GM12878 (cell line): ENCODE results near the gene INSRR. TPM values are rescaled to one million over a fixed set of nuclear protein-coding genes. Genes with fewer than 3 reads are reported as not detected.

Experiments used
- ATAC-seq: fragments of 200-7000 bp; cut with Tn5 transposase; 3 replicates; pipeline ENCODE4 v1.9.1; 2020; ENCODE audit warnings: mild to moderate bottlenecking, moderate library complexity
- BruUV-seq: library from RNA; stranded (reverse); fragments of 400-500 nt; replicated peaks from 2 replicates; lab custom pipeline; 2021; lab: Mats Ljungman, UMichigan
- CTCF ChIA-PET: fragments of 300-600 bp; sonication (Branson Sonifier 250); formaldehyde crosslinking; extraction: SDS; loops from one replicate; lab custom pipeline; 2021; ENCODE audit warnings: inconsistent platforms; lab: Yijun Ruan, JAX
- POLR2A ChIA-PET: fragments of 350-600 bp; formaldehyde crosslinking; extraction: SDS; loops from one replicate; lab custom pipeline; 2021; ENCODE audit warnings: inconsistent platforms; lab: Charles Lee
- RAD21 ChIA-PET: fragments of 300-600 bp; sonication (Branson Sonifier 250); formaldehyde crosslinking; loops from one replicate; lab custom pipeline; 2023; ENCODE audit warnings: antibody characterized with exemption; ENCODE audit not compliant: unreplicated experiment; lab: Charles Lee
- SMC1A ChIA-PET: fragments of 300-600 bp; sonication (Branson Sonifier 250); formaldehyde crosslinking; loops from one replicate; lab custom pipeline; 2023; ENCODE audit not compliant: unreplicated experiment, uncharacterized antibody; lab: Charles Lee
- DNase-seq: peaks from one replicate; pipeline ENCODE4 v3.0.0-alpha.2; 2011; ENCODE audit warnings: low read depth, low spot score
- FAIRE-seq: peaks from 3 replicates; lab custom pipeline; 2011; peaks lifted over from hg19 to GRCh38; lab: Jason Lieb, UNC
- H2AFZ ChIP-seq: 2 replicates; pipeline ENCODE4 v1.6.0; 2011; ENCODE audit warnings: low read depth, low read length, control low read depth; ENCODE audit not compliant: control insufficient read depth
- H3K27ac ChIP-seq: 2 replicates; pipeline ENCODE4 v1.5.1; 2011; ENCODE audit warnings: control low read depth; ENCODE audit not compliant: control insufficient read depth, insufficient read depth
- H3K27me3 ChIP-seq, 2 experiments: replicated peaks in 1 of 2; 2 replicates each; pipeline versions ENCODE4 v1.6.0 to v1.6.1; 2011; ENCODE audit warnings: low read length in 1 of 2; ENCODE audit not compliant: control insufficient read depth in 2 of 2, insufficient read depth in 2 of 2
- H3K36me3 ChIP-seq, 2 experiments: 2 replicates each; pipeline ENCODE4 v1.5.1; 2011; ENCODE audit warnings: low read length in 1 of 2; ENCODE audit not compliant: control insufficient read depth in 2 of 2, insufficient read depth in 2 of 2
- H3K4me1 ChIP-seq: 2 replicates; pipeline ENCODE4 v1.6.1; 2011; ENCODE audit warnings: mild to moderate bottlenecking, low read length, moderate library complexity, mixed read lengths; ENCODE audit not compliant: control insufficient read depth, insufficient read depth
- H3K4me2 ChIP-seq: 2 replicates; pipeline ENCODE4 v1.6.0; 2011; ENCODE audit warnings: control low read depth; ENCODE audit not compliant: control insufficient read depth, insufficient read depth
- H3K4me3 ChIP-seq: fragments of 200-600 bp; sonication (generic); 2 replicates; pipeline ENCODE4 v1.5.1; 2016
- H3K79me2 ChIP-seq: 2 replicates; pipeline ENCODE4 v1.6.0; 2011; ENCODE audit warnings: low read length; ENCODE audit not compliant: control insufficient read depth, insufficient read depth
- H3K9ac ChIP-seq: 2 replicates; pipeline ENCODE4 v1.8.0; 2011; ENCODE audit warnings: low read length, control low read depth, mixed read lengths; ENCODE audit not compliant: control insufficient read depth, insufficient read depth
- H3K9me3 ChIP-seq: replicated peaks from 3 replicates; pipeline ENCODE4 v1.5.1; 2011; ENCODE audit warnings: mild to moderate bottlenecking, low read length; ENCODE audit not compliant: control insufficient read depth, insufficient read depth
- H4K20me1 ChIP-seq: 2 replicates; pipeline ENCODE4 v1.6.0; 2011; ENCODE audit not compliant: control insufficient read depth, insufficient read depth
- MEF2B ChIP-seq: fragments of 450-650 bp; IDR thresholded peaks from 2 replicates; pipeline ENCODE4 v1.6.1; 2018; ENCODE audit warnings: mild to moderate bottlenecking, moderate library complexity; ENCODE audit not compliant: partially characterized antibody, poor library complexity, severe bottlenecking
- WGBS: methylation state at CpG from one replicate; pipeline ENCODE4 v1.1.6; 2016; ENCODE audit warnings: low lambda C conversion rate; ENCODE audit not compliant: insufficient replicate concordance, insufficient coverage; ENCODE audit errors: missing lambda C conversion rate; 5-methylcytosine and 5-hydroxymethylcytosine counted together
- in situ Hi-C: fragments of 300-500 bp; cut with MboI; formaldehyde crosslinking; loops from 9 replicates; pipeline ENCODE4 v1.14.3; 2018; ENCODE audit warnings: mixed read lengths
- intact Hi-C: fragments of 100-400 bp; cut with micrococcal nuclease; formaldehyde crosslinking; loops from one replicate; pipeline ENCODE4 v1.14.2; 2022; ENCODE audit not compliant: unreplicated experiment
- polyA plus RNA-seq, 11 experiments: library from polyadenylated mRNA; depleted of rRNA in 4 of 11; unstranded in 6 of 11; stranded (reverse) in 5 of 11; fragments of >200 nt; fragmentation: Nextera tagmentation in 4 of 11; fragmentation: Illumina TruSeq in 1 of 11; extraction: Ambion mirVana in 4 of 11; extraction: Trizol in 1 of 11; gene quantifications; 1 replicate in 1 of 11; 2 replicates in 10 of 11; pipeline versions ENCODE4 v1.2.1 to v1.2.3, GENCODE V29; 2011 to 2016; ENCODE audit warnings: inconsistent platforms in 2 of 11, missing spikeins in 2 of 11, low read depth in 1 of 11
- total RNA-seq, 4 experiments: library from RNA; depleted of rRNA in 3 of 4; stranded (reverse); fragments of >200 nt in 3 of 4; fragmentation: Illumina TruSeq in 1 of 4; extraction: Trizol in 1 of 4; gene quantifications; 2 replicates each; pipeline versions ENCODE4 v1.2.1 to v1.2.3, GENCODE V29; 2013 to 2021
- TF ChIP-seq, protein P1 (sequence below): fragments of 450-650 bp; IDR thresholded peaks from 2 replicates; pipeline ENCODE4 v1.6.1; 2017; ENCODE audit warnings: mild to moderate bottlenecking
- TF ChIP-seq, protein P2 (sequence below): fragments of 150-350 bp; IDR thresholded peaks from 2 replicates; pipeline ENCODE4 v1.6.1; 2014; ENCODE audit warnings: mild to moderate bottlenecking, low read depth, low read length

Gene INSRR
- total and polyA plus RNA-seq, 10 of the 15 experiments (the other 5 are each of a cell fraction or from before 2014, with no cell fraction given), result 0.01 TPM; not detected in 9

DNA sequence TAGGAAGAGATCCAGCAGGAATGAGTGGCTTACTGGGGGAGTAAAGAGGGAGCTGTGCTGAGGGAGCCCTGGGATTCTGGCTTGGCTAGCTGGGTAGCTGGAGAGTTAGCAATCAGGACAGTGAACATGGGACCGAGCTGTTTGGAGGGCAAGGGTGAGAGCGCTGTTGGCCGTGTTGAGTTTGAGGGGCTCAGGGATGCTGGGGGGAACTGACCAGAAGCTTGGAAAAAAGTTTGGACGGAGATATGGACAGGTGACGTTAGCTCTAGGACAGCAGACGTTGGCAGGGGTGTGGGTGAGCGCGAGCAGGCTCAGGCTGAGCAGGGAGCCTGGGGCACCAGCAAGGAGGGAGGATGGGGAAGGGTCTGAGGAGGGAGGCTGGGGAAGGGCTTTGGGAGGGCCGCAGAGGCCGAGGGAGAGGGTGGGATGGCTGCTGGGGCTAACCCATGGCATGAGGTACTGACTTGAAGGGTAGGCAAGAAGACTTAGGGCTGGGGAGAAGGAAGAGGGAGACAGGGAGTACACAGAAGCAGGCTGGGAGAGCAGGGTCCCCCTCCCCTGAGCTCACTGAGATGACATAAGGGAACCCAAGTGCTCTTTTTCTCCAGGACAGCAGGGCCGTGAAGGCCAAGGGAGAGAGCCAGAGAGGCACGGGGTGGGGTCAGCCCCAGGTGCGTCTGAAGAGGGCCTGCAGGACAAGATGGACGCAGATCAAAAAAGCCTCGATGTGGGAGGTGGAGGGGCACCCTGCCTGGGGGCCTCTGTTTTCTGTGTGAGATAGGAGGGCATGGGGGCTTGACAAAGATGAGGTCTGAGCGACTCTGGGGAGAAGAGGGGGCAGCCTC lies 50.5 kb downstream of the INSRR start (continued):
- TF ChIP-seq, protein P1, sequence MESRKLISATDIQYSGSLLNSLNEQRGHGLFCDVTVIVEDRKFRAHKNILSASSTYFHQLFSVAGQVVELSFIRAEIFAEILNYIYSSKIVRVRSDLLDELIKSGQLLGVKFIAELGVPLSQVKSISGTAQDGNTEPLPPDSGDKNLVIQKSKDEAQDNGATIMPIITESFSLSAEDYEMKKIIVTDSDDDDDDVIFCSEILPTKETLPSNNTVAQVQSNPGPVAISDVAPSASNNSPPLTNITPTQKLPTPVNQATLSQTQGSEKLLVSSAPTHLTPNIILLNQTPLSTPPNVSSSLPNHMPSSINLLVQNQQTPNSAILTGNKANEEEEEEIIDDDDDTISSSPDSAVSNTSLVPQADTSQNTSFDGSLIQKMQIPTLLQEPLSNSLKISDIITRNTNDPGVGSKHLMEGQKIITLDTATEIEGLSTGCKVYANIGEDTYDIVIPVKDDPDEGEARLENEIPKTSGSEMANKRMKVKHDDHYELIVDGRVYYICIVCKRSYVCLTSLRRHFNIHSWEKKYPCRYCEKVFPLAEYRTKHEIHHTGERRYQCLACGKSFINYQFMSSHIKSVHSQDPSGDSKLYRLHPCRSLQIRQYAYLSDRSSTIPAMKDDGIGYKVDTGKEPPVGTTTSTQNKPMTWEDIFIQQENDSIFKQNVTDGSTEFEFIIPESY, result no peak

DNA sequence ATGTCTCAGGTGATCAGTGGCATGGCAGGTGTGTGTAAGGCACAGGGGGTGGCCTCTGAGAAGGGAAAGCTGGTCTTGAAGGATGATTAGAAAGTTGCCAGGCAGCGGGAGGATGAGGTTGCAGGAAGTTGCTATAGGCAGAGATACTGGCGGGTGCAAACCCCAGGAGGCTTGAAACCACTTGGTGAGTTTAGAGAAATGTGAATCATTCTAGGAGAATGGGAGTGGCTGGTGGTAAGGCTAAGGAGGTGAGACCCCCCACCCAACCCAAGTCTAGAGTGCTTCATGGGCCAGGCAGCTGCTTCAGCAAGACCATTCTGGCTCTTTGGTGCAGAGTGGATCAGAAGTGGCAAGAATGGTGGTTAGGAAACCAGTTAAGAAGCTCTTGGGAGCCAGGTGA lies 51.3 kb downstream of the INSRR start:
- 4% methylated on average over 2 of the region's 2 CpGs for WGBS
- no peak overlapping the region for H2AFZ ChIP-seq
- intact Hi-C loops, result no loop called here
- RAD21 ChIA-PET, result interaction anchor here (1.3 to 4.4 kb wide), 4 partner anchors 8 to 81 kb away, joined by 3 to 22 read pairs (median 8); partner anchors contain the start of gene NTRK1
- POLR2A ChIA-PET, result interaction anchor here (0.5 to 1.6 kb wide), 5 partner anchors 9 to 205 kb away, joined by 3 to 5 read pairs (median 4); partner anchors contain the start of gene SH2D2A
- no peak overlapping the region for H3K4me2 ChIP-seq
- peaks cover 18% of the 10 kb centered on the region for H3K4me1 ChIP-seq
- no peaks in the 10 kb centered on the region for H3K79me2 ChIP-seq
- CTCF ChIA-PET, result interaction anchor here (0.6 to 8.5 kb wide), 8 partner anchors 11 to 82 kb away, joined by 3 to 60 read pairs (median 8); partner anchors contain the start of gene INSRR
- in situ Hi-C loops, result no loop called here
- ATAC-seq, result peak; percentile 70
- SMC1A ChIA-PET, result interaction anchor here (1.1 to 3.0 kb wide), 8 partner anchors 10 to 81 kb away, joined by 3 to 15 read pairs (median 6); partner anchors contain the start of genes NTRK1 and PRCC
- H3K27me3 ChIP-seq, result no peaks in the 10 kb centered on the region
- no peaks in the 10 kb centered on the region for H3K9me3 ChIP-seq
- BruUV-seq, result no TSS peak
- FAIRE-seq, result peak; percentile 78
- no peaks in the 10 kb centered on the region for H4K20me1 ChIP-seq
- no peak overlapping the region for H3K4me3 ChIP-seq
- no peak for DNase-seq
- H3K9ac ChIP-seq, result no peak overlapping the region
- H3K27ac ChIP-seq, result no peak overlapping the region
- TF ChIP-seq MEF2B, result peak; percentile 73
- TF ChIP-seq, protein P2, sequence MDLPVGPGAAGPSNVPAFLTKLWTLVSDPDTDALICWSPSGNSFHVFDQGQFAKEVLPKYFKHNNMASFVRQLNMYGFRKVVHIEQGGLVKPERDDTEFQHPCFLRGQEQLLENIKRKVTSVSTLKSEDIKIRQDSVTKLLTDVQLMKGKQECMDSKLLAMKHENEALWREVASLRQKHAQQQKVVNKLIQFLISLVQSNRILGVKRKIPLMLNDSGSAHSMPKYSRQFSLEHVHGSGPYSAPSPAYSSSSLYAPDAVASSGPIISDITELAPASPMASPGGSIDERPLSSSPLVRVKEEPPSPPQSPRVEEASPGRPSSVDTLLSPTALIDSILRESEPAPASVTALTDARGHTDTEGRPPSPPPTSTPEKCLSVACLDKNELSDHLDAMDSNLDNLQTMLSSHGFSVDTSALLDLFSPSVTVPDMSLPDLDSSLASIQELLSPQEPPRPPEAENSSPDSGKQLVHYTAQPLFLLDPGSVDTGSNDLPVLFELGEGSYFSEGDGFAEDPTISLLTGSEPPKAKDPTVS, result no peak
- TF ChIP-seq, all 136 proteins: peak for 1
- H3K36me3 ChIP-seq, result no peaks in the 10 kb centered on the region; a peak in 2 of 4 replicates
